KMS-11 (cell line): Measurements from ENCODE around the gene RAB7B.
"Not testable (repeated sequence)": the region's sequence is repeated elsewhere in the genome, so short reads cannot be mapped to it uniquely, and the experiment has no call there.

Experiments used
- H2AFZ ChIP-seq: fragments of 200-600 bp; sonication (generic); 2 replicates; pipeline ENCODE4 v1.6.1; 2016; ENCODE audit warnings: antibody characterized with exemption, mixed run types, low read depth
- H3K27ac ChIP-seq: fragments of 200-600 bp; sonication (generic); 2 replicates; pipeline ENCODE4 v1.6.1; 2016; ENCODE audit warnings: mild to moderate bottlenecking, mixed run types
- H3K27me3 ChIP-seq: fragments of 200-600 bp; sonication (generic); 2 replicates; pipeline ENCODE4 v1.6.1; 2017; ENCODE audit warnings: mild to moderate bottlenecking, low read depth, mixed run types, moderate library complexity; ENCODE audit not compliant: insufficient read depth
- H3K36me3 ChIP-seq: fragments of 200-600 bp; sonication (generic); 2 replicates; pipeline ENCODE4 v1.6.1; 2017; ENCODE audit warnings: mild to moderate bottlenecking, mixed run types; ENCODE audit not compliant: insufficient read depth
- H3K4me1 ChIP-seq: fragments of 200-600 bp; sonication (generic); 2 replicates; pipeline ENCODE4 v1.6.1; 2016; ENCODE audit warnings: mild to moderate bottlenecking, low read depth, mixed run types; ENCODE audit not compliant: poor library complexity, severe bottlenecking
- H3K4me2 ChIP-seq: fragments of 200-600 bp; sonication (generic); 2 replicates; pipeline ENCODE4 v1.7.0; 2016; ENCODE audit warnings: mild to moderate bottlenecking, mixed run types
- H3K4me3 ChIP-seq: fragments of 200-600 bp; sonication (generic); IDR thresholded peaks from 2 replicates; pipeline ENCODE4 v1.6.1; 2017; ENCODE audit warnings: low read depth, low read length, mixed read lengths; ENCODE audit not compliant: insufficient read depth
- H3K79me2 ChIP-seq: fragments of 200-600 bp; sonication (generic); 2 replicates; pipeline ENCODE4 v1.6.1; 2016; ENCODE audit warnings: low read depth, mixed run types; ENCODE audit not compliant: insufficient read depth
- H3K9ac ChIP-seq: fragments of 200-600 bp; sonication (generic); 2 replicates; pipeline ENCODE4 v1.6.1; 2016; ENCODE audit warnings: mild to moderate bottlenecking, mixed run types
- H4K20me1 ChIP-seq: fragments of 200-600 bp; sonication (generic); 2 replicates; pipeline ENCODE4 v1.6.1; 2016; ENCODE audit warnings: mild to moderate bottlenecking, mixed run types; ENCODE audit not compliant: insufficient read depth
- TF ChIP-seq, protein P1 (sequence below): fragments of 200-600 bp; sonication (generic); conservative IDR thresholded peaks from 2 replicates; pipeline ENCODE4 v1.6.1; 2017; ENCODE audit warnings: low read depth, mild to moderate bottlenecking, antibody characterized with exemption, low read length, moderate library complexity, mixed read lengths

The RAB7B gene

DNA sequence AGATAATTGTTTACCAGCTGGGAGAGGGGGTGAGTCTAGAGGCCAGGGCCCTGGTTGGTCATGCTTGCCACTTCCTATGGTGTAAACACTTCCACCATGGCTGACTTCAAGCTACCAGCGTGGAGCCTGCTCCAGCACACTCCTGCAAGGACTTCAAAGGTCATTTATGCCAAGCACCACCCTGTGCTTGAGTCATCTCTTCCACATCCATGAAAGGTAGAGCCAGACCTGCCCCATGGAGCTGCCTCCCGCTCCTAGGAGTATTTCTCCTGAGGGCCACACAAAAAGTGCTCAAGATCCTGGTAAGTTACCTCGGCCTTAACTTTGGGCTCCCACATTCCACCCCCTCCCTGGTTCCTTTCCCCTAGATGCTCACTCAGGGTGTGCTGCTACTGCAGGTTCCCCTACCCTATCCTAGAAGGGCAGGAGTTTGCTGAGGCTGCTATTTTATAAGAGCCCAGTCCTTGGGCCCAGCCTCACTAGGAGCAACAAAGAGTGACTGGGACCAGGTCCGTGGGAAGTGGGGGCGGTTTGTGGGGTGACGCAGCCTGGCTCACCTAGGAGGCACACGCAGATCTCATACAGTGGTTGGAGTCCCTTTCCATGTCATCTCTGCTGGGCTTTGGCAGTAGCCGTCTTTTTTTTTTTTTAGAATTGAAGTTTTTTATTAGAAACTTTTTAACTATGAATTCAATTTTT lies 2.4 kb downstream of the RAB7B start:
- no peak overlapping the region for H3K4me2 ChIP-seq

DNA sequence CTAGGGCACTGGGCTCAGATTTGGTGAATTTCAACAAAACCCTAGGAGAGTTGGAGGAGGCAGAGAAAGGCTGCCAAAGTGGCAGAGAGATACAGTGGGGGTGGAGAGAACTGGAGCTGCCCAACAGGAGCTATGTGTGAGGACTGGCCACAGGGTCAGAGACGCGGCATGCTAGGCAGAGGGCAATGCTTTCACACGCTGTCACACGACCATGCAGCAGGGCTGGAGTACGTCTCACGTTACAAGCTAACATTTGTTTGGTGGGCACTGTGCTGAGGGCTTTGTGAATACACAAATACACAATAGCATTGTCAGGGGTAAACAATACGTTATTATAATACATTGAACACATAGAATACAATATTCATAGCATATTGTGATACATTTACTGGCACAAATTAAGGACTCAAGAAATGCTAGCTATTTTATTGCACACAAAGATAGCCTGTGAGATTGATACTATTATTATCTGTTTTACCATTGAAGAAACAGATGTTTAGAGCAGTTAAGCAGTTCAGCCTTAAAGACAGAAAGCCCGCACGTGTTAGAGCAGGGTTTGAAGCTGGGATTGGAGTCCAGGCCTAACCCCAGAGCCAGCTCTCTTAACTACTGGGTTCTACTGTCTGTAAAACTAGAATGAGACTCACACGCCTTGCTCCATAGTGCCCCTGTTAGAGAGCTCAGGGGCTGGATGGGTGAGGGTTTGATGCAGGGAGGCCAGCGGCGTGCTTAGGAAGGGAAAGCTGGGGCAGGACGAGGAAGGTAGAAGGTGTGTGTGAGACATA lies 4.5 kb downstream of the RAB7B start:
- peaks cover 4% of the 10 kb centered on the region for H3K4me1 ChIP-seq
- H3K4me3 ChIP-seq, result no peak overlapping the region
- H3K27ac ChIP-seq, result no peak overlapping the region
- H3K9ac ChIP-seq, result no peak overlapping the region
- H3K36me3 ChIP-seq, result no peaks in the 10 kb centered on the region
- no peak overlapping the region for H3K4me2 ChIP-seq
- H2AFZ ChIP-seq, result no peak overlapping the region
- H3K27me3 ChIP-seq, result no peaks in the 10 kb centered on the region
- H3K79me2 ChIP-seq, result no peaks in the 10 kb centered on the region
- H4K20me1 ChIP-seq, result no peaks in the 10 kb centered on the region
- TF ChIP-seq, protein P1, sequence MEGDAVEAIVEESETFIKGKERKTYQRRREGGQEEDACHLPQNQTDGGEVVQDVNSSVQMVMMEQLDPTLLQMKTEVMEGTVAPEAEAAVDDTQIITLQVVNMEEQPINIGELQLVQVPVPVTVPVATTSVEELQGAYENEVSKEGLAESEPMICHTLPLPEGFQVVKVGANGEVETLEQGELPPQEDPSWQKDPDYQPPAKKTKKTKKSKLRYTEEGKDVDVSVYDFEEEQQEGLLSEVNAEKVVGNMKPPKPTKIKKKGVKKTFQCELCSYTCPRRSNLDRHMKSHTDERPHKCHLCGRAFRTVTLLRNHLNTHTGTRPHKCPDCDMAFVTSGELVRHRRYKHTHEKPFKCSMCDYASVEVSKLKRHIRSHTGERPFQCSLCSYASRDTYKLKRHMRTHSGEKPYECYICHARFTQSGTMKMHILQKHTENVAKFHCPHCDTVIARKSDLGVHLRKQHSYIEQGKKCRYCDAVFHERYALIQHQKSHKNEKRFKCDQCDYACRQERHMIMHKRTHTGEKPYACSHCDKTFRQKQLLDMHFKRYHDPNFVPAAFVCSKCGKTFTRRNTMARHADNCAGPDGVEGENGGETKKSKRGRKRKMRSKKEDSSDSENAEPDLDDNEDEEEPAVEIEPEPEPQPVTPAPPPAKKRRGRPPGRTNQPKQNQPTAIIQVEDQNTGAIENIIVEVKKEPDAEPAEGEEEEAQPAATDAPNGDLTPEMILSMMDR, result no peak

More for the DNA sequence above, 2.4 kb downstream of the RAB7B start:
- peaks cover 11% of the 10 kb centered on the region for H3K4me1 ChIP-seq
- H3K4me3 ChIP-seq, result no peak overlapping the region
- H3K9ac ChIP-seq, result no peak overlapping the region
- no peak overlapping the region for H2AFZ ChIP-seq
- H3K27me3 ChIP-seq, result no peaks in the 10 kb centered on the region
- H4K20me1 ChIP-seq, result no peaks in the 10 kb centered on the region
- no peaks in the 10 kb centered on the region for H3K36me3 ChIP-seq
- TF ChIP-seq, protein P1, result no peak
- H3K79me2 ChIP-seq, result no peaks in the 10 kb centered on the region
- H3K27ac ChIP-seq, result no peak overlapping the region

DNA sequence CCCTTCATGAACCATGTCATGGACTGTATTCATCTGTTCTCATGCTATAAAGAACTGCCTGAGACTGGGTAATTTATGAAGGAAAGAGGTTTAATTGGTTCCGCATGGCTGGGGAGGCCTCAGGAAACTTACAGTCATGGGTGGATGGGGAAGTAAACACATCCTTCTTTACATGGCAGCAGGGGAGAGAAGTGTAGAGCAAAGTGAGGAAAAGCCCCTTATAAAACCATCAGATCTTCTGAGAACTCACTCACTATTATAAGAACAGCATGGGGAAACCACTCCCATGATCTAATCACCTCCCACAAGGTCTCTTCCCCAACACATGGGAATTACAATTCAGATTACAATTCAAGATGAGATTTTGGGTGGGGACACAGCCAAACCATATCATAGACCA lies 6.6 kb downstream of the RAB7B start:
- not testable (repeated sequence) for H3K27me3 ChIP-seq, H3K79me2 ChIP-seq, H3K27ac ChIP-seq, H3K4me1 ChIP-seq, H4K20me1 ChIP-seq, H3K4me2 ChIP-seq, H2AFZ ChIP-seq, H3K36me3 ChIP-seq, H3K4me3 ChIP-seq, H3K9ac ChIP-seq

DNA sequence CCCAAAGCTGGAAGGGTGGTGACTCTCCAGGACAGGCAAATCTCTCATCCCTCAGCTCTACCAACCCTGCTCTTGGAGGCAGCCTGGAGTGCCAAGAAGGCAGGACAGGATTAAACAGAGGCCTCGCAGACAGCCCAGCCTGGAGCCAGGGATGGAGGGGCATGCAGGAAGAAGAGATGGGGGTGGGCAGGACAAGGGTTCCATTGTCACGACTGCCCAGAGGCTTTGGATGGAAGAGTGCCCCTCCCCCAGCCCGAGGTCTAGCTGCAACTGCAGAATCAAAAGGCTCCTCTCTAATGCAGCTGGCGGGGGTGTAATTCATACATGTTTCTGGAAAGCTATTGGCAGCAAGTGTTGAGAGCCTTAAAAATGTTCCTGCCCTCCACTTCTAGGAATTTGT lies 8.8 kb downstream of the RAB7B start:
- no peaks in the 10 kb centered on the region for H4K20me1 ChIP-seq
- H3K4me1 ChIP-seq, result no peaks in the 10 kb centered on the region
- no peak overlapping the region for H3K27ac ChIP-seq
- H2AFZ ChIP-seq, result no peak overlapping the region
- H3K27me3 ChIP-seq, result no peaks in the 10 kb centered on the region
- H3K79me2 ChIP-seq, result no peaks in the 10 kb centered on the region
- H3K4me3 ChIP-seq, result no peak overlapping the region
- no peaks in the 10 kb centered on the region for H3K36me3 ChIP-seq
- TF ChIP-seq, protein P1, result no peak
- no peak overlapping the region for H3K9ac ChIP-seq
- H3K4me2 ChIP-seq, result no peak overlapping the region

DNA sequence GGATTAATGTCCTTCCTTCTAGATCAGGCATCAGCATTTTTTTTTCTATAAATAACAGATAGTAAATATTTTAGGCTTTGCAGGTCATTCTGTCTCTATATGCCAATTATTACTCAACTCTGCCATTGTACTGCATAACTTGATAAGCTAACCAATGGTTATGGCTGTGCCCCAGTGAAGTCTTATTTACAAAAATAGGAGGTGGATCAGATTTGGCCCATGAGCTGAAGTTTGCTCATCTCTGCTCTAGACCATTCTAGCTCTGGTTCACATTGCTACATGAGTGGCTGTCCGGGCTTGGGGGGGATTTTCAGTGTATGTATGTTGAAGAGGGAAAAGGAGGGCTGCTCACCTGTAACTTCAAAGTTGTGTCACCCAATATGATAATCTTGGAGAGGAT lies 10.1 kb downstream of the RAB7B start:
- Histone ChIP-seq H3K4me1 (no peaks in the 10 kb centered on the region), H4K20me1 (no peaks in the 10 kb centered on the region), H3K27ac (no peak overlapping the region), H3K4me3 (no peak overlapping the region), H3K27me3 (no peaks in the 10 kb centered on the region), H3K4me2 (no peak overlapping the region), H3K79me2 (no peaks in the 10 kb centered on the region), H2AFZ (no peak overlapping the region), H3K36me3 (no peaks in the 10 kb centered on the region), H3K9ac (no peak overlapping the region)
- TF ChIP-seq, protein P1, result no peak
